Measurements from ENCODE around the gene OGFOD2. TPM values are rescaled to one million over a fixed set of nuclear protein-coding genes. Genes with fewer than 3 reads are reported as not detected.

OGFOD2 gene
- total and polyA plus RNA-seq, 9 of the 15 experiments (the other 6 are each of a cell fraction or from before 2014, with no cell fraction given): 1.4 to 111 (median 18.5) TPM

GRCh38 chr12:122989874-122990419 is 14.9 kb downstream of the OGFOD2 start:
- intact Hi-C loops (cut with micrococcal nuclease): loop anchor here (10.0 kb wide), 1 partner anchor 155 kb away; no protein-coding TSS in a partner anchor
- POLR2A ChIA-PET: interaction anchor here (1.3 kb wide), 1 partner anchor 11 kb away, joined by 5 read pairs; no protein-coding TSS in a partner anchor
- no peaks in the 10 kb centered on the region for H4K20me1 ChIP-seq (replicated peaks; ENCODE audit: control insufficient read depth, insufficient read depth, low read length)
- H3K9ac ChIP-seq (ENCODE audit: insufficient read depth in 1 of 2, low read depth in 2 of 2, low read length in 2 of 2): peak overlapping the region in 1 of 2 experiments; percentile 35; a peak in 1 of 4 replicates
- H3K27ac ChIP-seq (ENCODE audit: extremely low read depth, low read depth, low read length): no peak overlapping the region
- H3K9me3 ChIP-seq (replicated peaks; ENCODE audit: control insufficient read depth, insufficient read depth, low read depth, low read length): no peaks in the 10 kb centered on the region
- in situ Hi-C loops (cut with MboI): no loop called here
- peaks cover under 1 to 68% of the 10 kb centered on the region in 2 experiments; a peak in 4 of 5 replicates for H3K4me1 ChIP-seq (replicated peaks in 1 of 2; ENCODE audit: control insufficient read depth in 2 of 2, insufficient read depth in 2 of 2, low read length in 2 of 2)
- H2AFZ ChIP-seq (ENCODE audit: low read depth, low read length): no peak overlapping the region
- CTCF ChIA-PET (ENCODE audit: low intra/inter-chr PET ratio): no interaction called here
- FAIRE-seq (no peak), DNase-seq (ENCODE audit: extremely low read depth in 1 of 4, low spot score in 3 of 4) (no peak), ATAC-seq (no peak)
- TF ChIP-seq SMARCA4 (IDR thresholded peaks at IDR 0.05): no peak
- TF ChIP-seq SOX6 (IDR thresholded peaks at IDR 0.05): no peak
- no peak for TF ChIP-seq PTRF (tag; IDR thresholded peaks at IDR 0.05)
- no peak for TF ChIP-seq FOXK1 (CRISPR knock-in tag; IDR thresholded peaks at IDR 0.05; ENCODE audit: borderline replicate concordance)
- no peak for TF ChIP-seq PHF8 (IDR thresholded peaks at IDR 0.05; ENCODE audit: borderline replicate concordance, low read length)
- TF ChIP-seq CTBP1 (IDR thresholded peaks at IDR 0.05; ENCODE audit: borderline replicate concordance): no peak
- no peak for TF ChIP-seq POLR3A (IDR thresholded peaks at IDR 0.05; ENCODE audit: borderline replicate concordance, extremely low read depth, insufficient read depth, insufficient read length)
- TF ChIP-seq GMEB1 (CRISPR knock-in tag; IDR thresholded peaks at IDR 0.05): no peak
- no peak for TF ChIP-seq RBM39 (optimal IDR thresholded peaks at IDR 0.05; ENCODE audit: low read depth, low read length)
- no peak for TF ChIP-seq ZNF79 (CRISPR knock-in tag; IDR thresholded peaks at IDR 0.05; ENCODE audit: low read depth)
- BruUV-seq (replicated peaks): no TSS peak
- H3K4me3 ChIP-seq: no peak overlapping the region
- no peaks in the 10 kb centered on the region for H3K79me2 ChIP-seq (ENCODE audit: control insufficient read depth, insufficient read depth, low read length)
- 0 out of 3 replicates have a peak, but pooled peaks cover 5% of the 10 kb centered on the region for H3K36me3 ChIP-seq (ENCODE audit: control insufficient read depth, insufficient read depth, low read length)
- H3K9me1 ChIP-seq (ENCODE audit: control insufficient read depth, insufficient read depth, low read length): no peaks in the 10 kb centered on the region
- no peaks in the 10 kb centered on the region for H3K27me3 ChIP-seq (ENCODE audit: control insufficient read depth in 2 of 2, insufficient read depth in 2 of 2, low read length in 2 of 2)
- H3K4me2 ChIP-seq (ENCODE audit: insufficient read depth, low read length): no peak overlapping the region
- 84% methylated on average over 6 of the region's 22 CpGs for WGBS (ENCODE audit: insufficient coverage, low coverage, missing lambda C conversion rate)

Measured in K562 (cell line).